Measurements from ENCODE around the gene CXCR6.
"Not testable (repeated sequence)": the region's sequence is repeated elsewhere in the genome, so short reads cannot be mapped to it uniquely, and the experiment has no call there.

Gene CXCR6

DNA sequence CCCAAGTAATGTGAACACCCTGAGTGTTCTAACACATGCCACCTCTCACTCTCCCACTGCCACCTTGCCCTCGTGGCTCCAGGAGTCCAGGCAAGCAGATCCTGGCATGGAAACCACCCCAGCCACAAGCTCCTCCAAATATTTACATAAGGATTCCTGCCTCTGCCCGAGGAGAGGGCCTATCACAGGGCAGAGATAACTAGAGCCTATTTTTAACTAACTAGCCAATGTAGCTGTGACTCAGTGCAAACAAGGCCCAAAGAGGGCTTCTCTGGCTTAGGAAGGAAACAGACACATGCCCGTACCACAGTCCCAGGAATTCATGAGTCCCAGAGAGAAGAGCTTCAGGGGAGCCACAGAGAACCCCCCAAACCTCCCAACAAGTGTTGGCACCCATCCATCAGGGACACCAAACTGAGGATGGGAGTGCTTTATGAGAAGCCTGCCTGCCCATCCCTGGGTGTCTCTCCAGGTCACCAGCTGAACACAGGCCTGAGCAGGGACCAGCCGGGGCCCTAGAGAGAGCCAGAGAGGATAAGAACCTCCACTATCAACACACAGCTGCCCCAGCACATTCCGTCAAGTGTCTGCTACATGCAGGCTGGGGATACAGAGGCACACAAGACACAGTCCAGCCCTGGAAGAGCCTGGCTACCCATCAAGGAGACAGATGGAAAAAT, 43.2 kb downstream of the CXCR6 start:
- DNase-seq, result no peak

DNA sequence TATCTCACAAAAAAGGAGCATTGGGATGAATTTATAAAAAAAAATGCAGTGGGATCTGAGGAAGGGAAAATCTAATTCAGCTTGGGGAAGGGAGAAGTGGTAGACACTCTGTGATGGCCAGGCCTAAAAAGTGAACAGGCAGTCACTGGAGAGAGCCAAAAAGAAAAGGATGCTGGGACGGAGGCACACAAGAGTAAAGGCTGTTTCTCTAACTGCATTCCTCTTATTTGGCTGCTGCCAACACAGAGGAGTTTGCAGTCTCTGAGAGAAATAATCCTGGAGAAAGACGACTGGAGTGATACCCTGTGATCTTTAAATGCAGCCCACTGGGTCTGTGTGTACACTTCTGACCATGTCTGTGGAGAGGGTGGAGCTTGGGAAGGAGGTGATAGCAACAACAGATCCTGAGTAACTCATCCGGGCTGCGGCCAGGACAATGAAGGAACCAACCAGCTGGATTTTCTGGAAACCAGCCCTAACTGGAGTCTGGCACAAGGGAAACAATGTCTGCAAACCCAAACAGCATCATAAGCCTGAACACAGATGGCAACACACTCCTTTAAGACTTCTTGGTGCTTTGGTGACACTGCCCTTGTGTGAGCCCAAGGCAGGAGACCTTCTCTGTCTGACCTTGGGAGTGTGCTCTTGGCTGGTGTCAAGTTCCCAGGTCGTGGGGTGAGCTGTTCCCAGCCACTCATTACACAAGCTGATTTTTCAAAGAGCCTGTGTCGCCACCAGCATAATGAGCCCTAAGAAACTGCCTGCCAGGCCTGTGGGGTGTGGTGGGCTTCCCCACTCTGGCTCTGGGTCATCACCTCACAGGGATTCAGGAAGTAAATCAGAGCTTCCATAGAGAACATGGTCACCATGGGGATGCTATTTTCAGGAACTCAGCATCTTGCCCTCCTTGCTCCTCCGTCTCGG, 44.4 kb downstream of the CXCR6 start:
- DNase-seq, result peak in 32 of 56 donors; percentile 4 to 65 (median 35)

DNA sequence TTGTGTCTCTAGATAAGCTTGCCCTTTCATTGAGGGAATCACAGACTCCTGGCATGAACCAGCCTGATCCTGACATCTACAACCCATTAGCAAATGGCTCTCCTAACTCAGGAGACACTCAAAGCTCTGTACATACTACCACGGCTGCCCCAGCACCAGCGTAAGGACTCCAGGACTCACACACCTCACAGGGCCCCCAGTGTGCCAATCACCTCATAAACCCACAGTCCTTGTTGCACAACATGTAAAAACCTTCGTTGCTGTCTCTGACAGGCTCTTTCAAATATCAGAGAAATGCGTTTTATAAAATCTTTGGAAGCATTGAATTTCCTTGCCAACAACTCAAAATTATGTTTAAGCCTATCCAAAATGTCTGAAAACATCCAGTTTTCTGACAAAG, 45.1 kb downstream of the CXCR6 start:
- no peak for DNase-seq

DNA sequence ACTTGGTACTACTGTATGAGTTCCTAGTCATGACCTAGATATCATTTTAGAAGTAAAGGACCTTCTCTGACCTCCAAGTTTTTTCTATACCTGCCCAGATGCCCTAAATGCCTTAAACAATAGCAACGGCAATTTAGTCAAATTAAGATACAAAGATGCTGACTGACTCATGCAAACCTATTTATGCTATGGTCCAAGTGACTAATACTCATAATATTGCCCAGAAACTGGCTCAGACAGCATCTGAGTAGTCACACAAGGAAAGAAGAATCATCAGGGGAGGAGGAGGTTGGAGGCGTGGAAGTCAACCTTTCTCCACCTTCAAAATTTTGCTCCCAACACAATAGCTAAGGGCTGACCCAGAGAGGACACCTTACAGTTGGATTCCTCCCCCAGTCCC, 45.5 kb downstream of the CXCR6 start:
- no peak for DNase-seq

DNA sequence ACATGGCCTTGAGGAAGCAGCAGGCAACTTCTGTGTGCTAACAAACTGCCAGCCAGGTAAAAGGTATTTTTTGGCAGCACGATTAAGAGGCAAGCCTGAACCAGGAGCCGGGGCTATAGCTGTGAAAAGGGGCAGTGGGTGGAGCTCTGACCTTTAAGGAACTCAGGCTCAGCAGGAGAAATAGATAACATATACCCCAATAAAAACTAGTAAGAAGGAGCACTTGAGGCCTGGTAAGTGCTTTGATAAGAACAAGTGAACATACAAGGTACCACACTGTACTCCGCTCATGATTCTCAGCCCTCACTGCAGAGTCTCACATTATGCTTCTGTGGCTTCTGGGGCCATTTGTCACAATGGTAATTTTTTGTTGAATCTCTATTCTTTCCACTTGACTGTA, 46.9 kb downstream of the CXCR6 start:
- no peak for DNase-seq

DNA sequence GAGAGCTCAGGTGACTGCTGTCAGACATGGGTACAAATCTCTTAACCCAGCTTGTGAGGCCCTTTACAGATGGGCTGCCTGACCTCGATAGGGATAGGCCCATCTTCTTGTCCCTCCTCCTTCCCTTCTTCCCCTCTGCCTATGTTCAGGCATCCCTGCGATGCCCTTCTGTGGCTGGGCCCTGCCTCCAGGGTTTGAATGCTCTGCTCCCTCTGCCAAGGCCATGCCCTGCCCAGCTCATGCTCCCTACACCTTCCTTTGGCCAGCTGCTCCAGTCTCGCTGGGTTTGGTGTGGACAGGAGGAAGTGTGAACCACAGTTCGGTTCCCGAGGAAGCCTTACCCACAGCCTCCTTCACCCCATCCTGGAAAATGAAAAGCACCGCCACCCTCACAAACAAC, 48.1 kb downstream of the CXCR6 start:
- no peak for DNase-seq

DNA sequence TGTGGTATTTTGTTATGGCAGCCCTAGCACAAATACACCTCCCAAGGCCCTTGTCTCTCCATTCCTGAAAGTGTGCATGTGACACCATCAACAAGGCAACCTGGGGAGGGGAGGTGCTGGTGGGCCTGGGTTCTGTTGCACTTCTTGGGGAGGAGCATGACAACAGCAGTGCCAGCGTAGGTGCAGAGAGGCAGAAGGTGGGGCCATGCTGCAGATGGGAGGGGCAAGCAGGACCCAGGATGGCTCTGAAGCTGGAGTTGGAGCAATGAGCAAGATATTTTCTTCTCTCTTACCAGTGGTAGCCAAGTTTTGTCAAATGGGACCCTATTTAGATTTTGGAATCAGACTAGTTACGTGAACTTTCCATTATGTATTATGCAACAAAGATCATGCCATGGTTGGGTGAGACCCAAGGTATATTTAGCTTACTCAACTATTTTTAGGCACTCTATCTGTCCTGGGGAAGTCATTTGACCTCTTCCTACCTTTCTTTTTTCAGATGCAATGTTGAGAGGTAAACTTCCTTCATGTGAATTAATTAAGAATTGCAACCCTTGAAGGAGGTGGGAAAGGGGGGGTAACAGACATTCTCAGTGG, 49.0 kb downstream of the CXCR6 start:
- DNase-seq, result no peak

DNA sequence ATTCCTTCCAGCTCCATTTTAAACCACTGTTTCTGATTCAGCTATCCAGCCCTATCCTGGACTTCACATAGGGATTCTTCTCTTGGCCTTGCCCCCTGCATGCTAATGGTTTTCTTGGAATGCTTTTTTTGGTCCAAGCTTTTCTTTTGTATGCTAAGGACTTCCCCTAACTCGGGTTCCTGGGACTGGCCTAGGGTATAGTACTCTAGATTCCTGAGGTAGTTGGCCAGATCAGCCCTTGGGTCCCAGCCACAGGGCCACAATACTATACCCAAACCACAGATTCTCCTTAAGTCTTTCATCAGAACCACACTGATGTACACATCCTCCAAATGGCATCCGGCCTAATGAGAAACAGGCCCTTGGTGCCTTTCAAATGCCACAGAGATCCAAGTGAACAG, 49.6 kb downstream of the CXCR6 start:
- DNase-seq, result no peak

DNA sequence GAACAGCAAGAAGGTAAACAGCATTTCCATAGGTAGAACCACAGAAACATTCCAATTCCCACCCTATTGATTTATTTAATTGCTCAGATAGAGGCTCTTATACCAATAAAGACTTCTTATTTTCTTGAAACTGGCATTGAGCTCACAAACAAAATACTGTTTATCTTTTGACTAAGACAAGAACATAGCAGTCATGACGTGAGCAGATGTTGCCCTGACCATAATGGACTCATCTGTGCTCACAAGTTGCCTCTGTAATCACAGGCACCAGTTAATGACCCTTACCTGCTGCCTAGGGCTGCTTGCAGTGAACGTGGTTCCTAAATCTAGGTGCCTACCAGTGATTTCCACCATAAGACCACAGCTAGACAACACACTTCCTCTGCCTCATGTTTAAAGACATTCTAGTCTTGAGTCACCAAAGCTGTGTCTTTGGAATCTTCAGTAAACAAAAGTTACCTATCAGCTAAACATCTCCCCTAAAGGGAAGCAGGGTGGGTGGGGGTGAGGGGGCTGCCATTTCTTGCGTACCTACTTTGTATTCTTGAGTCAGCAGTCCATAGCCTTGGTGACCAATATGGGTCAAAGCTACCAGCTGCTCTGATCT, 50.3 kb downstream of the CXCR6 start:
- DNase-seq, result no peak

DNA sequence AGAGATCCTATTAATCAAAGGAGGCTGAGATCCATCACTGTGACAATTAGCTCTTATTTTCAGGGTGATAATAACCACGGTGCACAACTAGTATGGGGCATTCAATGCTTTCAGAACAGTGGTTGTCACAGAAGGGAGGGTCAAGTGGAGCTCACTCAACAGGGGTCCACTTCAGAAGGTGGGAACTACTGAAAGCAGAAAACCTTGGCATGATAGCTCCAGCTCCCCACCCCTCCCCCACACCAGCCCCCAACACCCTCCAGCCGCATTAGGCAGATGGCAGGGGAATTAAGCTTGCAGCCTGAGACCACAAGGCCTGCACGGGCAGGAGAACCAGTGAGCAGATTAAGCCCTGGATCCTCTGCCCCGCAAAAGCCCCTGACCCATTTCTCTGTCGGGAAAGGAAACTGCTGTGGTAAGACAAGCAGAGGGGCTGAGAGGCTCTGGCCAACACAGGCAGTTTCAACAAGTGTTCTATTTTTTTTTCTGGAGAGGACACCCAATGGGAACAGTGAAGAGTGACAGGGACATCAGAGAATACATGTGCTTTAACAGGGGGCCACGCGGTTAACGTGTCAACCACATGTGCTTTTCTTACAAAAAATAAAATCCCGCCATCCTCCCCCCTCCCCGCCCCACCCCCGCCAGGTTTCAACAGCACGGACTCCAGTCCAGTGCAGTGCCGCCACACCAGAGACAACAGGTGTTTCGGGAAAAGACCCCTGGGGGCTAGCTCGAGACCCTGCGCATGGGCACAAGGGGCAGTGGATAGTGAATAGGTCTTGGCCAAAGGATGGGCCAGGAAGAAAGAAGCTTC, 51.4 kb downstream of the CXCR6 start:
- DNase-seq, result peak in 3 of 56 donors; percentile 36 to 41 (median 40)

DNA sequence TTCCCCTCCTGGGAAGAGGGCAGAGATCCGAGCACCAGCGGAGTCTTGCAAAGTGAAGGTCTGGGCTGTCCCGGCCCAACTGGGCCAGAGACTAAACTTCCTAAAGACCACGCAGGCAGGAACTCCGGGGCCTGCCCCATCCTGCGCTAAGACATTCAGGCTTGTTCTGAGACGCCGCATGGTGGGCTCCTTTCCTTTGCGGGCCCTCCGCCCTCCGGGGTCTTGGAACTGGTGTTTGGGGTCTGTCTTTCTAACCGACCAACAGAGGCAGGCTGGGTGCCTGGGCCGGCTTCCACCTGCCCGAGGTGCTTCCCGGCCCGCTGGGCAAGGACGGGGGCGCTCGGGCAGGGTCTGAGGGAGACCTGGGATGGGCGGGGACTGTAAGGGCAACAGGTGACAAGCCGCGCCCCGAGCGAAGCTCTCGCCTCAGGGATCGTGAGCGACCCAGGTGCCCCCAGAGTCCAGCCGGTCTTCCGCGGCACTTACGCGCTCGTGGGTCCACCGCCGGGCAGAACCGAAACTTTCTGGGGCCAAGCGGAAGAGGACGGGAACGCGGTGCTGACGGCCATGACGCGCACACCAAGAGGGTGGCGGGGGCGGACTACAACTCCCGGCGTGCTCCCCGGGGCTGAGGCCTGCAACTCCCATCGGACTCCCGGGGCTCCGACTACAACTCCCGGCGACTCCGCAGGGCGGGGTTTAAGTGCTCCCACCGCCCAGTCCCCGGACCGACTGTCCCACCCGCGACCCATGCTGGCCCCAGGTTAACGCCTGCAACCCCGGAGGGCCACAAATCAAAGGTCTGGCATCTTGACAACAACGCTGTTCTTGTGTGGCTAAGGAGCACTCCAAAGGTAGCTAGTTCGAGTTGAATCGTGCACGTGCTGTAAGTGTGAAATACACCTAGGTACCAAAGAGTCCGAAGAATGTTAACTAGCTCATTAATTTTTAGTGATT, 52.2 kb downstream of the CXCR6 start, which contains the start of gene FYCO1:
FYCO1 (minus strand) TSS at position 589 of the 957 bp plus-strand sequence. CDS start 10,914 bp downstream, outside the sequence.
- DNase-seq, result peak; percentile 40 to 94 (median 82)

DNA sequence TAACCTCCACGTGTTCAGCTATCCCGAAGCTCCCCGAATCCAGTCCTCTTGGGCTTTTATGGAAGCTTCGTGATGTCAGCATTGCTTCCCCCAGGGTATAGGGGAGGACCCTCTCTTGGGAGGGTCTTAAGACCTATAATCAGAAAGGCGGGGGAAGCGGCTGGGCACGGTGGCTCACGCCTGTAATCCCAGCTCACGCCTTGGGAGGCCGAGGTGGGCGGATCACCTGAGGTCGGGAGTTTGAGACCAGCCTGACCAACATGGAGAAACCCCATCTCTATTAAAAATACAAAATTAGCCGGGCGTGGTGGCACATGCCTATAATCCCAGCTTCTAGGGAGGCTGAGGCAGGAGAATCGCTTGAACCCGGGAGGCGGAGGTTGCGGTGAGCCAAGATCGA, 54.2 kb downstream of the CXCR6 start:
- not testable (repeated sequence) for DNase-seq

DNA sequence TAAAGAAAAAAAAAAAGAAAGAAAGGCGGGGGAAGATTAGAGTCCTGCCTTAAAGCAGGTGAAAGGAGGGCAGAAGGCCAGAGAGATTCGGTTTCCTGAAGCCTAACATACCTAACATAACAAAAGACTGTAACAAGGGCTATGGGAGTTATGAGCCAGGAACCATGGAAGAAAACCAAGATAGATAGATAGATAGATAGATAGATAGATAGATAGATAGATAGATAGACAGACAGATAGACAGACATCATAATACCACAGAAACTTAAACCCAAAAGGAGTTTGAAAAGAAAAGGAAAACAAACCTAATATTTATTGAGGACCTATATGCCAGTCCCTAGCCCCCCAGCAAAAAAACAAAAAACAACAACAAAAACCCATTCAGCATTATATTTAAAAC, 54.7 kb downstream of the CXCR6 start:
- DNase-seq, result no peak

Data from amygdala (tissue), 56 donors.